HL-60 (cell line): ENCODE data around the gene GKN1.

ENCODE experiments used
- GABPA ChIP-seq: IDR thresholded peaks from 2 replicates; pipeline ENCODE4 v1.6.1; 2012; ENCODE audit warnings: low read depth
- POLR2AphosphoS5 ChIP-seq: IDR thresholded peaks from 2 replicates; pipeline ENCODE4 v1.6.1; 2012; ENCODE audit warnings: low read depth
- TF ChIP-seq, protein P1 (sequence below): IDR thresholded peaks from one replicate; pipeline ENCODE4 v1.5.1; 2011; ENCODE audit warnings: low read length, control low read depth, inconsistent platforms; ENCODE audit not compliant: insufficient read depth

- TF ChIP-seq GABPA (no peak), POLR2AphosphoS5 (no peak)
- TF ChIP-seq, protein P1, sequence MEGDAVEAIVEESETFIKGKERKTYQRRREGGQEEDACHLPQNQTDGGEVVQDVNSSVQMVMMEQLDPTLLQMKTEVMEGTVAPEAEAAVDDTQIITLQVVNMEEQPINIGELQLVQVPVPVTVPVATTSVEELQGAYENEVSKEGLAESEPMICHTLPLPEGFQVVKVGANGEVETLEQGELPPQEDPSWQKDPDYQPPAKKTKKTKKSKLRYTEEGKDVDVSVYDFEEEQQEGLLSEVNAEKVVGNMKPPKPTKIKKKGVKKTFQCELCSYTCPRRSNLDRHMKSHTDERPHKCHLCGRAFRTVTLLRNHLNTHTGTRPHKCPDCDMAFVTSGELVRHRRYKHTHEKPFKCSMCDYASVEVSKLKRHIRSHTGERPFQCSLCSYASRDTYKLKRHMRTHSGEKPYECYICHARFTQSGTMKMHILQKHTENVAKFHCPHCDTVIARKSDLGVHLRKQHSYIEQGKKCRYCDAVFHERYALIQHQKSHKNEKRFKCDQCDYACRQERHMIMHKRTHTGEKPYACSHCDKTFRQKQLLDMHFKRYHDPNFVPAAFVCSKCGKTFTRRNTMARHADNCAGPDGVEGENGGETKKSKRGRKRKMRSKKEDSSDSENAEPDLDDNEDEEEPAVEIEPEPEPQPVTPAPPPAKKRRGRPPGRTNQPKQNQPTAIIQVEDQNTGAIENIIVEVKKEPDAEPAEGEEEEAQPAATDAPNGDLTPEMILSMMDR: no peak
Observed at GRCh38 chr2:69017080-69017479, 42.6 kb downstream of the GKN1 start.
